Liver (tissue), 9 donors: ENCODE data around the gene SLC11A1. TPM values are rescaled to one million over a fixed set of nuclear protein-coding genes. Genes with fewer than 3 reads are reported as not detected.

Experiments used
- DNase-seq: peaks from one replicate; pipeline ENCODE4 v3.0.0-alpha.2; 2017; ENCODE audit warnings: low spot score
- H3K27ac ChIP-seq, 2 donors: one replicate each; pipeline ENCODE4 v1.7.0; 2013; ENCODE audit warnings: inconsistent platforms in 2 of 2, low read length in 2 of 2, control low read depth in 1 of 2, low read depth in 1 of 2, mild to moderate bottlenecking in 1 of 2
- H3K27me3 ChIP-seq, 4 donors: one replicate each; pipeline versions ENCODE4 v1.6.1 to v1.7.0; 2013; ENCODE audit warnings: low read length in 3 of 4, inconsistent platforms in 1 of 4, mild to moderate bottlenecking in 1 of 4, moderate library complexity in 1 of 4; ENCODE audit not compliant: control insufficient read depth in 4 of 4, insufficient read depth in 4 of 4
- H3K36me3 ChIP-seq, 4 donors: one replicate each; pipeline versions ENCODE4 v1.6.1 to v1.7.0; 2013; ENCODE audit warnings: low read length in 3 of 4, mild to moderate bottlenecking in 3 of 4, low read depth in 1 of 4, moderate library complexity in 1 of 4; ENCODE audit not compliant: control insufficient read depth in 4 of 4, insufficient read depth in 3 of 4
- H3K4me1 ChIP-seq, 4 donors: one replicate each; pipeline versions ENCODE4 v1.6.1 to v1.7.0; 2013; ENCODE audit warnings: low read length in 3 of 4, mild to moderate bottlenecking in 3 of 4, moderate library complexity in 1 of 4; ENCODE audit not compliant: control insufficient read depth in 4 of 4, insufficient read depth in 4 of 4
- H3K4me3 ChIP-seq, 3 donors: one replicate each; pipeline versions ENCODE4 v1.6.1 to v1.7.0; 2013; ENCODE audit warnings: low read length in 3 of 3, control low read depth in 1 of 3, low read depth in 1 of 3, mild to moderate bottlenecking in 1 of 3
- H3K9ac ChIP-seq, 2 donors: one replicate each; pipeline ENCODE4 v1.7.0; 2013; ENCODE audit warnings: low read length in 2 of 2, mild to moderate bottlenecking in 2 of 2, moderate library complexity in 2 of 2, control low read depth in 1 of 2, low read depth in 1 of 2
- H3K9me3 ChIP-seq, 4 donors: one replicate each; pipeline versions ENCODE4 v1.6.1 to v1.7.0; 2013; ENCODE audit warnings: low read length in 3 of 4; ENCODE audit not compliant: control insufficient read depth in 4 of 4
- ATF3 ChIP-seq: IDR thresholded peaks from 2 replicates; pipeline ENCODE4 v1.6.1; 2016; ENCODE audit warnings: antibody characterized with exemption
- CTCF ChIP-seq: fragments of 150-350 bp; IDR thresholded peaks from 2 replicates; pipeline ENCODE4 v1.5.1; 2017; ENCODE audit warnings: improper control_type of control experiment, low read depth, low read length; ENCODE audit not compliant: missing input control
- EGR1 ChIP-seq, 2 donors: IDR thresholded peaks; 2 replicates each; pipeline ENCODE4 v1.6.1; 2016 to 2018; ENCODE audit warnings: antibody characterized with exemption in 2 of 2, low read depth in 2 of 2
- FOXA1 ChIP-seq: IDR thresholded peaks from 2 replicates; pipeline ENCODE4 v1.6.1; 2016; ENCODE audit warnings: antibody characterized with exemption
- GABPA ChIP-seq, 2 donors: IDR thresholded peaks in 1 of 2; conservative IDR thresholded peaks in 1 of 2; 2 replicates each; pipeline ENCODE4 v1.6.1; 2016; ENCODE audit warnings: antibody characterized with exemption in 2 of 2, mild to moderate bottlenecking in 1 of 2, moderate library complexity in 1 of 2
- HNF4G ChIP-seq: IDR thresholded peaks from 2 replicates; pipeline ENCODE4 v1.6.1; 2016; ENCODE audit warnings: antibody characterized with exemption
- JUND ChIP-seq, 2 donors: IDR thresholded peaks; 2 replicates each; pipeline ENCODE4 v1.6.1; 2016; ENCODE audit warnings: antibody characterized with exemption in 2 of 2
- MAX ChIP-seq: IDR thresholded peaks from 2 replicates; pipeline ENCODE4 v1.6.1; 2016; ENCODE audit warnings: antibody characterized with exemption
- RAD21 ChIP-seq, 2 donors: IDR thresholded peaks; 2 replicates each; pipeline ENCODE4 v1.6.1; 2016; ENCODE audit warnings: antibody characterized with exemption in 2 of 2, mild to moderate bottlenecking in 2 of 2
- REST ChIP-seq: IDR thresholded peaks from 2 replicates; pipeline ENCODE4 v1.6.1; 2016; ENCODE audit warnings: antibody characterized with exemption, mild to moderate bottlenecking
- RXRA ChIP-seq, 2 donors: IDR thresholded peaks; 2 replicates each; pipeline ENCODE4 v1.6.1; 2017 to 2018; ENCODE audit warnings: antibody characterized with exemption in 2 of 2, mild to moderate bottlenecking in 1 of 2
- SP1 ChIP-seq: IDR thresholded peaks from 2 replicates; pipeline ENCODE4 v1.6.1; 2018; ENCODE audit warnings: antibody characterized with exemption, mild to moderate bottlenecking
- TAF1 ChIP-seq: conservative IDR thresholded peaks from 2 replicates; pipeline ENCODE4 v1.6.1; 2016; ENCODE audit warnings: antibody characterized with exemption, mild to moderate bottlenecking
- YY1 ChIP-seq: IDR thresholded peaks from 2 replicates; pipeline ENCODE4 v1.6.1; 2016; ENCODE audit warnings: antibody characterized with exemption, mild to moderate bottlenecking
- ZBTB33 ChIP-seq: IDR thresholded peaks from 2 replicates; pipeline ENCODE4 v1.6.1; 2016; ENCODE audit warnings: antibody characterized with exemption
- WGBS: extraction: QIAGEN DNeasy Blood & Tissue Kit; methylation state at CpG from one replicate; pipeline ENCODE4 v1.1.7; 2013; 5-methylcytosine and 5-hydroxymethylcytosine counted together
- polyA plus RNA-seq, 2 donors: library from polyadenylated mRNA; stranded (reverse) in 1 of 2; unstranded in 1 of 2; fragments of 200-250 nt in 1 of 2; fragments of >200 nt in 1 of 2; fragmentation: Nextera tagmentation in 1 of 2; extraction: Ambion mirVana in 1 of 2; gene quantifications; one replicate each; pipeline versions ENCODE4 v1.2.1 to v1.2.3, GENCODE V29; 2013 to 2015
- total RNA-seq, 2 donors: library from RNA; depleted of rRNA; stranded (reverse); fragments of >200 nt; gene quantifications; one replicate each; pipeline ENCODE4 v1.2.3, GENCODE V29; 2014
- donor health status: healthy.
- donor health status: healthy.
- donor health status: healthy.
- donor health status: healthy.
- donor health status: healthy.

The SLC11A1 gene
- total and polyA plus RNA-seq, 4 donors, result 1.4 to 23.0 (median 3.2) TPM

- Histone ChIP-seq H3K27me3 (no peaks in the 10 kb centered on the region), H3K36me3 (peaks cover 0 to 55% (median 15%) of the 10 kb centered on the region in 4 donors), H3K4me3 (no peak overlapping the region), H3K9ac (no peak overlapping the region), H3K27ac (no peak overlapping the region), H3K9me3 (no peaks in the 10 kb centered on the region), H3K4me1 (peaks cover 0 to 7% (median 5%) of the 10 kb centered on the region in 4 donors)
- WGBS, result 92% methylated on average over 5 of the region's 5 CpGs
- DNase-seq, result no peak
- TF ChIP-seq REST (no peak), SP1 (no peak), HNF4G (no peak), JUND (IDR thresholded peaks at IDR 0.05) (no peak), MAX (no peak), CTCF (no peak), RXRA (IDR thresholded peaks at IDR 0.05) (no peak), YY1 (no peak), EGR1 (IDR thresholded peaks at IDR 0.05; ENCODE audit: low read depth in 2 of 2) (no peak), ZBTB33 (no peak), ATF3 (no peak), TAF1 (no peak), GABPA (IDR thresholded peaks at IDR 0.05 in 1 of 2, conservative IDR thresholded peaks at IDR 0.05 in 1 of 2) (no peak), FOXA1 (no peak)
Measured at GRCh38 chr2:218436992-218437391, 54.9 kb downstream of the SLC11A1 start.

- H3K9ac ChIP-seq, result no peak overlapping the region
- peaks cover 0 to 54% (median 18%) of the 10 kb centered on the region in 4 donors for H3K36me3 ChIP-seq
- DNase-seq, result no peak
- no peak overlapping the region for H3K27ac ChIP-seq
- H3K27me3 ChIP-seq, result no peaks in the 10 kb centered on the region
- TF ChIP-seq RXRA (IDR thresholded peaks at IDR 0.05), result no peak
- TF ChIP-seq RAD21 (IDR thresholded peaks at IDR 0.05), result no peak
- no peak for TF ChIP-seq HNF4G
- TF ChIP-seq YY1, result no peak
- no peak for TF ChIP-seq TAF1
- no peak for TF ChIP-seq GABPA (IDR thresholded peaks at IDR 0.05 in 1 of 2, conservative IDR thresholded peaks at IDR 0.05 in 1 of 2)
- no peak for TF ChIP-seq SP1
- TF ChIP-seq FOXA1, result no peak
- peaks cover 0 to 7% (median 5%) of the 10 kb centered on the region in 4 donors for H3K4me1 ChIP-seq
- H3K4me3 ChIP-seq, result no peak overlapping the region
- H3K9me3 ChIP-seq, result no peaks in the 10 kb centered on the region
- WGBS, result 98% methylated on average over 1 of the region's 1 CpG
Measured at GRCh38 chr2:218437969-218438368, 55.9 kb downstream of the SLC11A1 start.
